RCC 7860 (cell line): ENCODE results near the gene METTL21A.
"Not testable (repeated sequence)": the region's sequence is repeated elsewhere in the genome, so short reads cannot be mapped to it uniquely, and the experiment has no call there.

Source experiments
- DNase-seq: peaks from one replicate; pipeline ENCODE4 v3.0.0-alpha.2; 2015; ENCODE audit warnings: low spot score
- FAIRE-seq: peaks from 2 replicates; lab custom pipeline; 2012; peaks lifted over from hg19 to GRCh38; lab: Jason Lieb, UNC

The METTL21A gene

DNA sequence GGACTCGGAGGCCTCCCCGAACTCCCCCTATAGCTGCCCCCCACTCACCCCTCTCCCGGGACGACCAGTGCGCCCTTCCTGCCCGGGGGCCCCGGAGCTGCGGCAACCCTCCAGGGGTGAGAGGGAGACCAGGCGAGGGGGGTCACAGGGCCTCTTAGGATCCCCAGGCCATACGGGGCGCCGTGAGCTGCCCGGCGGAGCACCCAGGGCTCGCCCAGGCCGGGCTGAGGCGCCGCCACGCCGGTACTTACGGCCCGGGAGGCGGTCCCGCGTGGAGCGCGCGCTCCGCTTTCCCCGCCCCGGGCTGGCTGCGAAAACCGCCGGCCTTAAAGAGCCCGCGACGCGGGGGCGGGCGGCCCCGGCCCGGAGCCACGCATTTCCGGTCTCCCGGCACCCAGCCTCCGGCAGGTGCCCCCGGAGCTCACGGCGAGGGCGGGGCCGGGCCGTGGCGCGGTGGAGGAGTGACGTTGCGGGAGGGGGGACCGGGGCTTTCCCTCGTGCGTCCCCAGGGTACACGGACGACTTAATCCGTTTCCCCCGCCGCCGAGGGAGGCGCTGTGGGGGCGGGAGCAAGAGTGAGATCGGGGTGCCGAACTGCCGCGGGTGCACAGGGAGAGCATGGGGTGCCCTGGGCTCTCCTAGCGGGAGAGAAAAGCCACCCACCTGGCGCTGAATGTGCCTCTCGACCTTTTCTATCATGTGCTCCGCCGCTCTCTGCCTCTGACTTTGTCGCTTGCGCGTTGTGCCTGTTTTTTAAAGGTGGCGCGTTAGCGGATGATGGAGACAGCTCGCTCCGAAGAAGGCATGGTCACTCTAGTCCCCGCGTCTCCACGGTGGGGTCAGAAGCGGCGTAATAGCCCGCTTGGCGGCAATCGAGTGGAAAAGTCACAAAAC, at the start of gene METTL21A:
Gene METTL21A, minus strand, starts transcription at position 381 of the 894 bp plus-strand sequence. CDS start 1,019 bp downstream, outside the sequence.
- DNase-seq: peak; percentile 80

DNA sequence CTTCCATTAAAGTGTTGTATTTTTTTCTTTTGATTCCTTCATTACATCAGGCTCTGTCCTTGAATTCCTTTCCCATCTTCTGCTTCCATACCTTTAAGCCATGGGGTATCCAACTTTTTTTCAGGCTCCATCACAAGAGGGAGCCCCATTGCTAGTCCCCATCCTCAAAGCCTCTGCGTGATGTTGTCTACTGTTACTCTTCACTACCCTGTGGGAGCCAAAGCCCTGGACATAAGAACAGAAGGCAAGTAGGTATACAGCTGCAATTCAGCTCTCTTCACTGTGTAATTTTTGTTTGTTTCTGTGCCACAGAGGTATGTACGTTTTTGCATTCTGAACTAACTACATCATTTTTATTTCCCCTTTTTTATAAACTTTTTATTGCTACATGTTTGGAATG, 49.6 kb upstream of the METTL21A start:
- DNase-seq (no peak), FAIRE-seq (no peak)

More for the DNA sequence above, at the start of gene METTL21A:
- FAIRE-seq: no peak

- DNase-seq (no peak), FAIRE-seq (no peak)
These were observed 49.1 kb upstream of the METTL21A start for GRCh38 chr2:207674266-207674774.

- FAIRE-seq: no peak
- no peak for DNase-seq
These were observed 48.2 kb upstream of the METTL21A start for GRCh38 chr2:207673431-207673830.

GRCh38 chr2:207670887-207671286, 45.7 kb upstream of the METTL21A start:
- DNase-seq: no peak
- FAIRE-seq: no peak

DNA sequence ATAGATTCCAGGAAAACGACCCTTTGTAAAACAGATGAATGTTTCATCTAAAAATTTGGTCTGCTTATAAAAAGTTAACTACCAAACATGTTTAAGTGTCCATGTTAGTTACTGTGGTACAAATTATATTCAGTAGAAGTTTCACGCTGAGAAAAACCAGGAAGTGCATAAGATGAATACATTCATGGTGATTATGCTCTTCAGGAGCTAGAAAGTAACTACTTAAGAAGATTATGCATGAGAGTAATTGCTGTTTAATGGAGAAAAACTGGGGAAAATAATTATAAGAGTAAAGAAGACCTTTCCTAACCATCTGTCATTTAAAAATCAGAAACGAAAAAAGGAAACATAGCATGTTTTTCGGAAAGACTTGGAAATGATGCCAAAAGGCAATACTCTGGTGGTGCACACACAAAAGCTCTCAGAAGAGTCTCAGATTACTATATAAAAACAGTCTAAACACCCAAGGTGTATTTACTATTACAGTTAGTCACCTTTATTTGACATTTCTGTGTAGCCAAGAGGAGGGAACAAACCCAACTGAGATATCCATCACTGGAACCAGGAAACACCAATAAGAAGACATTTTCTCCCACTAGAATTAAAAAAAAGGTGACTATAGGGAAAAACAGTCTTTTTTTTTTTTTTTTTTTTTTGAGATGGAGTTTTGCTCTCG, 38.8 kb upstream of the METTL21A start:
- FAIRE-seq: no peak
- DNase-seq: no peak

DNA sequence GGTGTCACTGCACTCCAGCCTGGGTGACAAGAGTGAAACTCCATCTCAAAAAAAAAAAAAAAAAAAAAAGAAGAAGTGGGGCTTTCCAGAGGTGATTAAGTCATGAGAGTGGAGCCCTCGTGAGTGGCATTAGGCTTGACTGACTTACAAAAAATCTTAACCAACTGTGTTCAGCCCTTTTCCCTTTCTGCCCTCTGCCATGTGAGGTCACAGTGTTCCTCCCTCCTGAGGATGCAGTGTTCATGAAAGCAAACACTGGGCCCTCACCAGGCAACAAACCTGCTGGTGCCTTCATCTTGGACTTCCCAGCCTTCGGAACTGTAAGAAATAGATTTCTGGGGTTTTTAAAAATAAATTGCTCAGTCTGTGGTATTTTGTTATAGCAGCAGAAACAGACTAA, 37.0 kb upstream of the METTL21A start:
- no peak for FAIRE-seq

GRCh38 chr2:207660994-207661393, 35.8 kb upstream of the METTL21A start:
- no peak for DNase-seq
- FAIRE-seq: no peak

More for the DNA sequence above, 37.0 kb upstream of the METTL21A start:
- DNase-seq: peak; percentile 55

DNA sequence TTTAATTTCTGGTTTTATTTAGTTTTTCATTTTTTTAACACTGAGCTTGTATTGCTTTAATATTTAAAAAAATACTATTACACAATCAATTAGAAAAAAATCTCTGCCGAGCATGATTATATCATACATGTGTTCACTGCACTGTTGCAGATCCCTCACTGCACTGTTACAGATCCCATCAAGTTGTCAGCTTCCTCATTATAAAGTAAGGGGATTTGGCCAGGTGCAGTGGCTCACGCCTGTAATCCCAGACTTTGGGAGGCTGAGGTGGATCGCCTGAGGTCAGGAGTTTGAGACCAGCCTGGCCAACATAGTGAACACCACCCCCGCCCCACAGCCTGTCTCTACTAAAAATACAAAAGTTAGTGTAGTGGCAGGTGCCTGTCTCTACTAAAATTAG, 33.0 kb upstream of the METTL21A start:
- DNase-seq (no peak), FAIRE-seq (no peak)

- no peak for FAIRE-seq
These were observed 29.8 kb upstream of the METTL21A start for GRCh38 chr2:207655000-207655399.

GRCh38 chr2:207646582-207646981, 21.4 kb upstream of the METTL21A start:
- not testable (repeated sequence) for DNase-seq, FAIRE-seq

More at GRCh38 chr2:207655000-207655399, 29.8 kb upstream of the METTL21A start:
- no peak for DNase-seq

- no peak for FAIRE-seq
- no peak for DNase-seq
These were observed 18.7 kb upstream of the METTL21A start for GRCh38 chr2:207643892-207644291.

- DNase-seq: no peak
- FAIRE-seq: no peak
These were observed 15.5 kb upstream of the METTL21A start for GRCh38 chr2:207640661-207641060.

DNA sequence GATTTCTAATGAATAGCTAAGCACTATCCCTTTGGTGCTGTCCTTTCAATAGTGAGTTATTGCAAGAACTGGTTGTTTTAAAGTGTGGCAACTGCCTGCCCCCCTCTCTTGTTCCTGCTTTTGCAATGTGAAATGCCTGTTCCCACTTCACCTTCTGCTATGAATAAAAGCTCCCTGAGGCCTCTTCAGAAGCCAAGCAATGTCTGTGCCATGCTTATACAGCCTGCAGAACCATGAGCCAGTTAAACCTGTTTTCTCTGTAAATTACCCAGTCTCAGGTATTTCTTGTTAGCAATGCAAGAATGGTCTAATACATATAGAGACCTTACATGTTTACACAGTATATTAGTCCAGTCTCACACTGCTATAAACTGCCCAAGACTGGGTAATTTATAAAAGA, 15.0 kb upstream of the METTL21A start:
- FAIRE-seq (no peak), DNase-seq (no peak)

DNA sequence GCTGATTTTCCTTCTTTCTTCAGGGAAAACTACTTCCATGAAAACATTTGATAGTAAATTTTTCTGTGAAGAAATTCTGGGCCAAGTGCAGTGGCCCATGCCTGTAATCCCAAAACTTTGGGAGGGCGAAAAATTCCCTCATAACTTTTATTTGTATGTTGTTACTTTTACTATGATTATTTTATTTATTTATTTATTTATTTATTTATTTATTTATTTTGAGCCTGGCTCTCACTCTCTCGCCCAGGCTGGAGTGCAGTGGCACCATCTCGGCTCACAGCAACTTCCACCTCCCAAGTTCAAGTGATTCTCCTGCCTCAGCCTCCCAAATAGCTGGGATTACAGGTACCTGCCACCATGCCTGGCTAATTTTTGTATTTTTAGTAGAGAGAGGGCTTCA, 14.1 kb upstream of the METTL21A start:
- not testable (repeated sequence) for DNase-seq, FAIRE-seq

- FAIRE-seq (no peak), DNase-seq (no peak)
These were observed 10.4 kb upstream of the METTL21A start for GRCh38 chr2:207635468-207636200.

- DNase-seq: no peak
- FAIRE-seq: no peak
These were observed 8.5 kb upstream of the METTL21A start for GRCh38 chr2:207633686-207634085.

GRCh38 chr2:207632575-207633493, 7.6 kb upstream of the METTL21A start:
- FAIRE-seq (peak; percentile 90), DNase-seq (peak; percentile 82)

- FAIRE-seq (no peak), DNase-seq (no peak)
These were observed 5.3 kb upstream of the METTL21A start for GRCh38 chr2:207630491-207630890.

DNA sequence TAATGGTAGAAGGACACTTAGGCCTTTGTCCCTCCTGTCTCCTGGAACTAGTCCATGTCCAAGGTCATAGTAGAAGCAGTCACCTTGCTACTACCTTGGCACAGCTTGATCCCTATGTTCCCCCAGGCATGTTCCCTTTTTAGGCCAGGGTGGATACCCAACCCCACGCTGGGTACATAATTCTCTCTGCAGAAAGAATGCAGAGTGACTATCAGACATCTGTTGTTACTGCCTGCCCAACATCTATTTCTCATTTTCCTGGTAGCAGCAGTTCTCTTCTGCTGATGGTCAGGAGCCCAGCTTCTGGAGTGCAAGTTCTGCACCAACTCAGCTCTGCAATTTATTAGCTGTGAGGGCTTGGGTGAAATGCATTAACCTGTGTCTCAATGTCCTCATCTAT, 4.4 kb upstream of the METTL21A start:
- FAIRE-seq: no peak
- DNase-seq: no peak
